Kidney capillary endothelial cell (primary cell): ENCODE measurements around the gene PLTP.
A peak's percentile ranks its signal among the peaks of the same experiment; 100 is the strongest.
"Not testable (repeated sequence)": the region's sequence is repeated elsewhere in the genome, so short reads cannot be mapped to it uniquely, and the experiment has no call there.

Source experiments
- DNase-seq: peaks from one replicate; pipeline ENCODE4 v3.0.0-alpha.2; 2018; ENCODE audit warnings: low spot score

PLTP gene

DNA sequence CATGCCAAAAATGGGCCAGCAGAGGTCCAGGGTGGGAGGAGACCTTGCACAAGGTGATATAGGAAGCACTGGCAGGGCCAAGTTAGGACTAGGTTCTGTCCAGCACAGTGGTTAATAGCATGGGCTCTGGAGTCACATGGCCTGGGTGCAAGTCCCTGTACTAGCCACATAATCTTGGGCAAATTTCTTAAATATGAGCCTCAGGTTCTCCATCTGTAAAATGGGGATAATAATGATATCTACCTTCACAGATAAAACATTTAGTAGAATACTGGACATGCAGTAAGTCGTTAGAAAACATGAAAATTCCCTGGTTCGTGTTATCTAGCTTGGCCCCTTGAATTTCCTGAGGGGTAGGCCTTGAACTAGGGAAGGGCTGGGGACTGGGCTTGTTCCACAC is 14.7 kb downstream of the PLTP start:
- no peak for DNase-seq

DNA sequence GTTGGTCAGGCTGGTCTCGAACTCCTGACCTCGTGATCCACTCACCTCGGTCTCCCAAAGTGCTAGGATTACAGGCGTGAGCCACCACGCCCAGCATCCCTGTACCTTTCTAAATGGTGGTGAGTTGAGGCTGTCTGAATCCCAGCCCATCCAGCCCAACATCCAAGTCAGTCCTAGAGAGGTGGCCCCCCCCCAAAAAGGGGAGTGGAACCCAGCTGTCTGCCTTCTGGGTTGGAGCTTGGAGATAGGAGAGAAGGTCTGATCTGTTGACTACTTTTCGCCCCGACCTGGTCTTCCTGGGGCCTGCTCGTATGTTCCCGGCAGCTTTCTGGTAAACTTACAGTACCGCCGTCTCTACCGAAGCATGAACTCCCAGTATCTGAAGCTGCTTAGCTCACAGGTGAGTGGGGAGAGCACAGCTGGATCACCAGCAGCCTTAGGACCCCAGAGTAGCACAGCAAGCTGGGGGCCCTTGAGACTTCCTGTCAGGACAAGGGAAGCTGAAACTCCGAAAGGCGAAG is 15.3 kb downstream of the PLTP start:
- no peak for DNase-seq

DNA sequence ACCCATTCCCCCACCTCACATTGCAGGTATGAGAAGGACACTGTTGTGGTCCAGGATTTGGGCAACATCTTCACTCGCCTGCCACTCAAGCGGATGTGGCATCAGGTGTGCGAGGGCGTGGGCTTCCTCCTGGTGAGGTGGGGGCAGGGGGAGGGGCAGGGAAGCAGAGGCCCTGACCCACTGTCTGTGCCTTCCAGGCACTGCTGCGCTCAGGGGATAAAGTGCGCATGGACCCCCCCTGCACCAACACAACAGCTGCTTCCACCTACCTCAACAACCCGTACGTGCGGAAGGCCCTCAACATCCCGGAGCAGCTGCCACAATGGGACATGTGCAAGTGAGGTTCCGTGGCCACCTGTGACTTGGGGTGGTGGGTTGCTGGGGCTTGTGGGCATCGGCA is 17.2 kb downstream of the PLTP start:
- no peak for DNase-seq

DNA sequence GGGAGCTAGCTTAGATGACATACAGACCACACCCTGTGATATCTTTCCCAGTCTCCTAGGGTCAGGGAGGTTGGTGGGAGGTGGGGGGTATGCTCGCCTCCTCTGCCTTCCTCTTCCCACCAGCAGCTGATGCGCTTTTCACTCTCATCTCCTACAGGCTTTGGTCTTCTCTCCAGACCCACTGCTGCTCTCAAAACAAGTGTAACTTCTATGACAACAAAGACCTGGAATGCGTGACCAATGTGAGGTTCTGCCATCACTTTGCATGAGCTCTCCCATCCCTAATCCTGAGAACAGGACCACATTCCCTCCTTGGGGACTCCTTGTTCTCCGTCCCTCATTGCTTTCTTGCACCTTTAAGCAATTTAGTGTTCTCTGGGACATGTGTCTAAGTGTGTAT is 18.1 kb downstream of the PLTP start:
- no peak for DNase-seq

DNA sequence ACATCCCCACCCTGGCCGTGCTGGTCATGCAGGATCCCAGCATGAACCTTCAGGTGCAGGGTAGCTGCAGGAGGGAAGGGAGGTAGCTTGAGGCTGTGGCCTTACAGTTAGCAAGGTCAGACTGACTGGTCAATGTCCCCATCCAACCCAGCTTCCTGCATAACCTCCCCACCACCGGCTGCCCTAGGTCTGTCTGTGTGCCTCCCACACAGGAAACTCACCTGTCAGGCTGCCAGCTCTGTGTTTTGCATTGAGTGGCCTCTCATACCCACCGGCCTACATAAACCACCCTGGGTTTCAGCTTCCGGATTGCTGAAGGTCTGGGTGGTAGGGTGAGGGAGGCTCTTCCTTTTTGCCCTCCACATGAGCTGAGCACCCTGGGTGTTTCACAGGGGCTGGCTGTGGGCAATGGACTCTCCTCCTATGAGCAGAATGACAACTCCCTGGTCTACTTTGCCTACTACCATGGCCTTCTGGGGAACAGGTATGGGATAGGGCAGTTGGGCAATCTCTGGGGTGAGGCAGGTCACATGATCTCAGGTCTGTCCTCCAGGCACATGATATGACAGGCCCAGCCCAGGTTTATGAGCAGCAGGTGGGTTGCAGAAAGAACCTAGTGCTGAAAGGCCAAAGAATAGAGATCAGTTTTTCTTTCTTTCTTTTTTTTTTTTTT is 19.0 kb downstream of the PLTP start:
- no peak for DNase-seq

DNA sequence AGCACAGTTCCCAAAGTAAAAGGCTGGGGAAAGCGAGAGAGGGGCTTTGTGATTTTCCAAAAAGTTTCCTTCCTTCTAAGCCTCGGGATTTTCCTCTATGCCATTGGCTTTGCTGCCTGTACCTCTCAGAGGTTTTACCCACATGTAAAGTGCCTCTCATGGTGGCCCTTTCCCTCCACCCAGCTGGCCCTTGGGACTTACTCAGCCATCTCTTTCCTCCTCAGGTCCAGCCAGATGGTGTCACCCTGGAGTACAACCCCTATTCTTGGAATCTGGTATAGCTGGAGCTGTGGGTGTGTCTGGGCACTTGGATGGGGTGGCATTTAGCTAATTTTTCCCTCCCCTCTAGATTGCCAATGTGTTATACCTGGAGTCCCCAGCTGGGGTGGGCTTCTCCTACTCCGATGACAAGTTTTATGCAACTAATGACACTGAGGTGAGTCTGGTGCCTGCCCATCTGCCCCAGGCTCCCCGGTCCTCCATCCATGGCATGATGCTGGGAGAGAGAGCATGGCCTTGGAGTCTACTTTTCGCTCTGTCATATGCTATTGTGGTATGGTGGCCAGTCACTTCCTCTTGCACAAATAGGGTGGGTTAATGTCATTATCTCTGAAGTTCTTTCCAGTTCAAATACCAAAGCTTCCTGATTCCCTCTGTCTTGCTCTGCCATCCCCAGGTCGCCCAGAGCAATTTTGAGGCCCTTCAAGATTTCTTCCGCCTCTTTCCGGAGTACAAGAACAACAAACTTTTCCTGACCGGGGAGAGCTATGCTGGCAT is 19.7 kb downstream of the PLTP start:
- DNase-seq = no peak

DNA sequence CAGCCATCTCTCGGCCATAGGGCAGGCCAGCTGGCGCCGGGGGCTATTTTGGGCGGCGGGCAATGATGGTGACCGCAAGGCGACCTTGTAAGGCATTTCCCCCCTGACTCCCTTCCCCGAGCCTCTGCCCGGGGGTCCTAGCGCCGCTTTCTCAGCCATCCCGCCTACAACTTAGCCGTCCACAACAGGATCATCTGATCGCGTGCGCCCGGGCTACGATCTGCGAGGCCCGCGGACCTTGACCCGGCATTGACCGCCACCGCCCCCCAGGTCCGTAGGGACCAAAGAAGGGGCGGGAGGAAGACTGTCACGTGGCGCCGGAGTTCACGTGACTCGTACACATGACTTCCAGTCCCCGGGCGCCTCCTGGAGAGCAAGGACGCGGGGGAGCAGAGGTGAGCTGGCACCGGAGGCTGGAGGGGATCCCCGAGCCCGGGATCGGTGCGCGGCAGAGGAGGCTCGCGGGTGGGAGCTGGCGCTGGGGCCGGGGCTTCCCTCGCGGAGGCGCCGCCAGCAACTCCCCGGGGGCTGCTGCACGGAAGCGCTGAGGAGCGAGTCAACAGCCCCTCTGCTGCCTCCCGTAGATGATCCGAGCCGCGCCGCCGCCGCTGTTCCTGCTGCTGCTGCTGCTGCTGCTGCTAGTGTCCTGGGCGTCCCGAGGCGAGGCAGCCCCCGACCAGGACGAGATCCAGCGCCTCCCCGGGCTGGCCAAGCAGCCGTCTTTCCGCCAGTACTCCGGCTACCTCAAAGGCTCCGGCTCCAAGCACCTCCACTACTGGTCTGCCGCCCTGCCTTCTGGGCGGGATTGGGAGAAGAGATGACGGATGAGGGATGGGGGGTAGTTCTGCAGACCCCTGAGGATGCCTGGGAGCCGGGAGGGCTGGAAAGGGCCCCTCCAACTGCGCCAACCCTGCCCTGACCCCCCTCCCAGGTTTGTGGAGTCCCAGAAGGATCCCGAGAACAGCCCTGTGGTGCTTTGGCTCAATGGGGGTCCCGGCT is 20.7 kb downstream of the PLTP start, which contains the start of the genes CTSA and NEURL2:
CTSA (plus strand) TSS at position 351 of the 999 bp plus-strand sequence; CDS start at position 585, 234 bp downstream.
NEURL2 (minus strand) TSS at position 224 of the 999 bp plus-strand sequence; CDS start at position 7, 217 bp downstream.
- peak; percentile 87 for DNase-seq

DNA sequence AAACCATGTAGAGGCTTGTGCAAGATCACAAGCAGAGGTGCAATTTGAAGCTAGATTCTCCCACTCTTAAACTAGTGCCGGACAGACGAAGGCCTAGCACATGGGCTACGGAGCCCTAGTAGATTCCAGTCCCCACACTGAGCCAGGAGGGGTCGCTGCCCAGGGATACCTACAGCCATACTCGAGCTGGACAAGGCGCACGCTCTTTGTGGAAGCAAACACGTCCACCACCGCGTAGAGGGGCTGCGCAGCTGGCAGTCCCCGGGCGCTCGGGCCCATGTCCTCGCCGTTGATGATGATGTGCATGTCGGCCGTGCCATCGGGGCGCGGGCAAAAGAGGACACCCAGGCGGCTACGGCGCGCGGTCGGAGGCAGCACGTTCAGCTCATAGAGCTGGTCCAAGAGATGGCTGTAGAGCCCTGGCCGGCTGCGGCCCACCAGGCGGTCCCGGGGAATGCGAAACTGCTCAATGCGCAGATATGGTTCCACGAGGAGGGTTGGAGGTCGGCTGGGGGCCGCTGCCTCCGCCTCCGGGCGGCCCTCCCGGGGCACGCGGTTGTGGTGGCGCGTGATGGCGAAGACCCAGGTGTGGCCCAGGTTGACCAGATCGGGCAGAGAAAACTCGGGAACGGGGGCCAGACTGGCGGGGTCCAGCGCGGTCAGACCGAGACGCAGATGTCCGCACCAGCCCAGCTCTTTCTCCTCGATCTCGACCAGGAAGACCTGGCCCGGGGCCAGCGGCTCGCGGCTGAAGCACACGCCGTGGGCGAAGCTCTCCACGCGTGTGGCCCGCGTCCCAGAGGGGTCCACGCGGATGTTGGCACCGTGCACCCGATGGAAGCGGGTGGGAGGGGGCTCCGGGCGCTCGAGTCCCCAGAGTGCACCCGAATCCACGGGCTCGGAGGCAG is 21.6 kb downstream of the PLTP start:
- DNase-seq = peak; percentile 74

DNA sequence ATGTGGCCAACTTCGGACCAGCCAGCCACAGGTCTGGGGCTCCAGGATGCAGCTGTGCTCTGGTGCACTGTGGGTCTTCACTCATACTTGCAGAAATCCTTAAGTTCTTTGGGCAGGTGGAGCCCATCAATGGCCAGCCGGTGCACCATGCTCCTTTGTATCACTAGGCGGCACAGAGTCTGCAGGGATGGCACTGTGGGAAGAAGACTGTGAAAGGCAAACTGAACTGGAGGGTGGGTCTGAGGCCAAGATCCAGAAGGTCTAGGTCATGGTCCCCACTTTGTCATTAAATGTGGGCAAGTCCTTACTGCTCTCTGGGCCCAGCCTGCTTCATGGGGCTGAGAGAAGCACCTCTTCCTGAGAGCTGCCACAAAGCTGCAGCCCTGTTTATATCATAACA is 23.3 kb downstream of the PLTP start:
- no peak for DNase-seq

DNA sequence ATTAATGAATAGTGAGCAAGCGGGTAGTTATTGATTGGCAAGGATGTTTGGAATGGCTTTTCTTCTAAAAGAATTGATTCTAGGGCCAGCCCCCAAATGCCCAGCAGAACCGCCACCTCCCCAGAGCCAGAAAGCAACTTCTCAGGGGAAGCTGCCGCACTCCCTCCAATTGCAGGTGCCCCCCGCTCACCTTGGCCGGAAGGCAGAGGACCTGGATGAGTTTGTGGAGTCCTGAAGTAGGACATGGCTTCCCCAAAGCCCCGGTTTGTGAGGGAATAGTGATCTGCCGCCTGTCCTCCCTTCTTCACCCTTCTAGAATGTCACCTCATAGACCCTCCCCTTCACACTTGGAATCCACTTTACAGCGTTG is 24.6 kb downstream of the PLTP start, which contains the start of gene SPATA25:
SPATA25 (minus strand) TSS at position 277 of the 370 bp plus-strand sequence; CDS start at position 245, 32 bp downstream.
- no peak for DNase-seq

DNA sequence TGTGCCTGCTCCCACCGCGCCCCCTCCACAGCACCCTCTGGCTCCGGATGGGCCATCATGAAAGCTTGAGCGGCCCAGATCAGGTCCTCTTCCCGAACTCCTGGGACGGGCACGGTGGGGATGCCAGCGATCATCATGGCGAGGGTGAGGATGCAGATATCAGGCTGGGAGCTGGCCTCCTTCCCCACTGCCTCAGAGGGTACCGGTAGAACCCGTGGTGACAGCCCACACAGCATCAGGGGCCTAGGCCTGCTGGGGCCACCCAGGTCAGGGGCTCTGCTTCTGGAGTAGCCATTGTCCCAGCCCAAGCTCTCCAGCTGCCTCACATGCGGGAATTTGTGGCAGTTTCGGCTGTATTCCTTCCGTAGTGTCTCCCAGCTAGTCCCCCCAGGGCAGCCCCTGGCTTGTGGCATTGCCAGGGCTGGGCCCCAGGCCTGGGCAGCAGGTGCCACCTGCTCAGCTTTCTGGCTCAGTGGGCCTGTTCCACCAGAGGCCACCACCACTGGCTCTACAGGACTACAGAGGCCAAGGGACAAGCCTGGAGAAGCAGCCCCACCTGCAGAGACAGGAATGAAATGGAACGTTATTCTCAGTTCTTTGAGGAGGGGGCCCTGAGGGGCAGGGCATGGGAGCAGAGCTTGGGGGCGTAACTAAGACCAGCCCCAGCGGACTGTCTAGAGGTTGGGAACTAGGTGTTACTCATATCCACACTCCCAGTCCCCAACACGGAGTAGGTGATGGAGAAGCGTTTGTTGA is 25.2 kb downstream of the PLTP start:
- DNase-seq = no peak

DNA sequence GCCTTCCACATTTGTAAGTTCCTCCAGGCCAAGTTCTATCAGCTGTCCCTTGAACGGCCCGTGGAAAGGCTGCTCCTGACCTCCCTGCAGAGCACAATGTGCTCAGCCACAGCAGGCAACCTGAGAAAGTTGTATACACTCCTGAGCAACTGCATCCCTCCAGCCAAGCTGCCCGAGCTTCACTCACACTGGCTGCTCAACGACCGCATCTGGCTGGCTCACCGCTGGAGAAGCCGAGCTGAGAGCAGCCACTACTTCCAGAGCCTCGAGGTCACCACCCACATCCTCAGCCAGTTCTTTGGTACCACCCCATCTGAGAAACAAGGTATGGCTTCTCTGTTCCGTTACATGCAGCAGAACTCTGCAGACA is 28.9 kb downstream of the PLTP start:
- DNase-seq = no peak

DNA sequence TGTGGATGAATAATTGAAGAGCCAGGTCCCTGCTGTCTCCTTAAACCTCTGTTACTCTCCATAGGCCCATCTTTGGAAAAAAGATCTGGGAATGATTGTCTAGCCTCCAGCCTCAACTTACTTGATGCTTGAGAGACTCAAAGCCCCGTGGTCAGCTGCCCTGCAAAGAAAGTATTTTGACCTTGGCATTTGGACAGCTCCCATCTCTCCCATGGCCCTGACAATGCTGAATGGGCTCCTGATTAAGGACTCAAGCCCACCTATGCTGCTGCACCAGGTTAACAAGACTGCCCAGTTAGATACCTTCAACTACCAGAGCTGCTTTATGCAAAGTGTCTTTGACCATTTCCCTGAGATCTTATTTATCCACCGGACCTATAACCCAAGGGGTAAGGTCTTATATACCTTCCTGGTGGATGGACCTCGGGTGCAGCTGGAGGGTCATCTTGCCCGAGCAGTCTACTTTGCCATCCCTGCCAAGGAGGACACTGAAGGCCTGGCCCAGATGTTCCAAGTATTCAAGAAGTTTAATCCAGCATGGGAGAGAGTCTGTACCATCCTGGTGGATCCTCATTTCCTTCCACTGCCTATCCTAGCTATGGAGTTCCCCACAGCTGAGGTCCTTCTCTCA is 29.4 kb downstream of the PLTP start:
- DNase-seq = no peak

DNA sequence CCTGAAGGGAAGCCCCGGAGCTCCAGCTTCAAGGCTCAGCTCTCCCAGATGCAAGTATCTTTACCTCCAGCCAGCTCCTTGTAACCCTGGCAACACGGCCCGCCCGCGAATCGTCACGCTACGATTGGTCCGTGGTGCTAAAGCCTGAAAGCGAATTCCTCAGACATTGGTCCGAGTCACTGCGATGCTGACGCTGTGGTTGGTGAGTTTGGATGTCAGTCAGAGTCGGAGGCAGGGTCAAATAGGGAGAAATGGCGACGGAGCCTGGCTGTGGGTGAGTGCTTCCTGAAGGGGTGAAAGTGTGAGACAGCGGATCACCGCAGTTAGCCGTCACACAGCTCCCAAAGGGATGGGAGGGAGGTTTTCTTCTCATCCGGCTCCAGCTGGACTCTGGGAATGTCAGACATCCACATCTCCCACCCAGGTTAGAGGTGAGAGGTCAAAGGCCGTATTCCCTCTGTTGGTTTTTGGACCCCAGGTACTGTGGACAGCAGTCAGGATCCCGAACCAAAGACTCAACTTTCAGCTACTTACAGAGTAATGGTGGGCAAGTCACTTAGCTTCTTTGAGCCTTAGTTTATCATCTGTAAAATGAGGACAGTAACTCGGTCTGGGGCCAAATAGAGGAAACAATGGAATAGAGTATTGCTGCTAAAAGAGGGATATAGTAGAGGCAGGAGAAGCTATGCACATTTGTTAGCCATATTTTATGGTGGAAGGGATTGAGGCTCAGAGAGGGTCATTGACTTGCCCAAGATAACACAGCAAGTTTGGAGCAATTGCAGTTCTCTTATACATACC is 30.8 kb downstream of the PLTP start, which contains the start of gene ZSWIM1:
ZSWIM1 (plus strand) TSS at position 240 of the 801 bp plus-strand sequence. CDS start 1,366 bp downstream, outside the sequence.
- peak; percentile 97 for DNase-seq

DNA sequence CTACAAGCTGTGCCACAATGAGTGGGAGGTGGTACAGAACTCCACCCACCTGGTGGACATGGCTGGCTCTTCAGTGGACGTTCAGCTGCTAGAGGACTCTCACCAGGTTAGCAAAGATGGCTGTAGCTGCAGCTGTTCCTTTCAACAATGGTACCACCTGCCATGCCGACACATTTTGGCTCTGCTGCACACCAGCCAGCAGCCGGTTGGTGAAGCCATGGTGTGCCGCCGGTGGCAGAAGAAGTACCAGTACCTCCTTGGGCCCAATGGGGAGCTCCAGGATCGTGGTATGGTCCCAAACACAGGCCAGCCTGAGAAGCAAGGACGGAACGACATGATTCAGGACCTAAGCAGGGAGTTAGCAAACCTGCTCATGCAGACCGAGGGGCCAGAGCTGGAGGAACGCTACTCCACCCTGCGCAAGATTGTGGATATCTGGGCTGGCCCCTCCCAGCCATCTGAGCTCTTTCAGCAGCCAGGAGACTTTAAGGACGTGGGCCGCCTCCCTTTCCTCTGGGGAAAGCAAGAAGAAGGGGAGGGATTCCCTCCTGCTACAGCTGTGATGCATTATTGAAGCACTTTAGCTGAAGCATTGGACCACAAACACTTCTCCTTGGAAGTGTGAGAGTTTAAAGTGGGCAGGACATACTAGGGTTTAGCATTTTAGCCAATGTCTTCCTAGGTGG is 33.7 kb downstream of the PLTP start:
- DNase-seq = no peak

DNA sequence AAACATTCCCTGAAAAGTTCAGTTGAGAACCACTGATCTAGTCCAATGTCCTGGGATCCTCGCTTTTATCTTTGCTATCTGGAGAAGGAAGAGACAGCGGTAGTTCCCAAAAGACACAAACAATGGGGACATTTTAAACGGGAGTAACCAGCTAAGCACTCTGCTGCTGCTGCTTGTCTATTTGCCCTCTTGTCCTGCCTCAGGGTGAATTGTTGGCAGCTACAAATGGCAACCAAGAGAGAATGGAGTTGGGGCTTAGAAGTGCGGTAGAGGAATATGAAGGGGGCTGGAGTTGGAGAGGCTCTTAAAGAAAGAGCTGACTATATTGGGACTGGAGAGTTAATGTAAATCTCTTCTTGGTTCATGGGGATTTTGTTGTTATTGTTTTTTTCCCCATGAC is 37.4 kb downstream of the PLTP start:
- no peak for DNase-seq

DNA sequence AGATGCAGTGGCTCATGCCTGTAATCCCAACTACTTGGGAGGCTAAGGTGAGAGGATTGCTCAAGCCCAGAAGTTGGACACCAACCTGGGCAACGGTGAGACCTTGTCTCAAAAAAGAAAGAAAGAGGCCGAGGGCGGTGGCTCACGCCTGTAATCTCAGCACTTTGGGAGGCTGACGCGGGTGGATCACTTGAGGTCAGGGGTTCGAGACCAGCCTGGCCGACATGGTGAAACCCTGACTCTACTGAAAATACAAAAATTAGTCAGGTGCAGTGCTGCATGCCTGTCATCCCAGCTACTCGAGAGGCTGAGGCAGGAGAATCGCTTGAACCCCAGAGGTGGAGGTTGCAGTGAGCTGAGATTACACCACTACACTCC is 37.9 kb downstream of the PLTP start:
- DNase-seq = not testable (repeated sequence)
